BJ (cell line): ENCODE data around the gene QSOX1. TPM values are rescaled to one million over a fixed set of nuclear protein-coding genes. Genes with fewer than 3 reads are reported as not detected.
"Not testable (repeated sequence)": the region's sequence is repeated elsewhere in the genome, so short reads cannot be mapped to it uniquely, and the experiment has no call there.

Experiments used
- CTCF ChIA-PET: fragments of 350-600 bp; formaldehyde crosslinking; extraction: SDS; loops from one replicate; lab custom pipeline; 2021; ENCODE audit warnings: antibody characterized with exemption, inconsistent platforms; lab: Yijun Ruan, JAX
- POLR2A ChIA-PET: fragments of 300-600 bp; sonication (Branson Sonifier 250); formaldehyde crosslinking; extraction: SDS; loops from one replicate; lab custom pipeline; 2021; ENCODE audit warnings: antibody characterized with exemption; lab: Charles Lee
- DNase-seq: peaks from one replicate; pipeline ENCODE4 v3.0.0-alpha.2; 2011; ENCODE audit warnings: low read depth
- H3K27me3 ChIP-seq: 2 replicates; pipeline ENCODE4 v1.6.0; 2011; ENCODE audit warnings: low read length; ENCODE audit not compliant: control insufficient read depth, insufficient read depth
- H3K36me3 ChIP-seq: 2 replicates; pipeline ENCODE4 v1.5.1; 2011; ENCODE audit warnings: low read length; ENCODE audit not compliant: control insufficient read depth, insufficient read depth
- H3K4me3 ChIP-seq: 2 replicates; pipeline ENCODE4 v1.5.1; 2011; ENCODE audit warnings: low read depth, mild to moderate bottlenecking, control low read depth, low read length
- polyA plus RNA-seq: library from polyadenylated mRNA; depleted of rRNA; stranded (reverse); fragments of >200 nt; gene quantifications from 2 replicates; pipeline ENCODE4 v1.2.3, GENCODE V29; 2011
- TF ChIP-seq, protein P1 (sequence below): IDR thresholded peaks from 2 replicates; pipeline ENCODE4 v1.5.1; 2011; ENCODE audit warnings: low read depth, mild to moderate bottlenecking, control low read depth, inconsistent platforms, low read length, moderate library complexity; ENCODE audit not compliant: insufficient read depth

The QSOX1 gene
- polyA plus RNA-seq, 1 experiment: 503 TPM

DNA sequence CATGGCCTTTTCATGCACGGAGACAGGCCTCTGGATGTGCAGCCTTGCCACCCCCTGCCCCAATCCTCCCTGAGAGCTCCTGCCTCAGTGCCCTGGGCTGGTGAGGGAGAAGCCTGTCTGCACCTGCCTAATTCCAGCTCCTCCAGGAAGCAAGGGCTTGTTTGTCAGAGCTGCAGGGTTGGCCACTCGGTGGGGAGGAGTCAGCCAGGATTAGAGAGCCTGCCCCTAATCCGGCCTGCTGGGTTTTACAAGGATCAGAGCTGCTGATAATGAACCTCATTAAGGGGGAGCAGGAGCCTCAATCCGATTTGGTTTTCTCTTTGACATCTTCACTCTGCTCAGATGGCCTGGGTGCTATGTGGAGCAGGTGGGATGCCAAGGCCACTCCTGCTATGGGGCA is 43.5 kb downstream of the QSOX1 start:
- H3K4me3 ChIP-seq: no peak overlapping the region
- TF ChIP-seq, protein P1, sequence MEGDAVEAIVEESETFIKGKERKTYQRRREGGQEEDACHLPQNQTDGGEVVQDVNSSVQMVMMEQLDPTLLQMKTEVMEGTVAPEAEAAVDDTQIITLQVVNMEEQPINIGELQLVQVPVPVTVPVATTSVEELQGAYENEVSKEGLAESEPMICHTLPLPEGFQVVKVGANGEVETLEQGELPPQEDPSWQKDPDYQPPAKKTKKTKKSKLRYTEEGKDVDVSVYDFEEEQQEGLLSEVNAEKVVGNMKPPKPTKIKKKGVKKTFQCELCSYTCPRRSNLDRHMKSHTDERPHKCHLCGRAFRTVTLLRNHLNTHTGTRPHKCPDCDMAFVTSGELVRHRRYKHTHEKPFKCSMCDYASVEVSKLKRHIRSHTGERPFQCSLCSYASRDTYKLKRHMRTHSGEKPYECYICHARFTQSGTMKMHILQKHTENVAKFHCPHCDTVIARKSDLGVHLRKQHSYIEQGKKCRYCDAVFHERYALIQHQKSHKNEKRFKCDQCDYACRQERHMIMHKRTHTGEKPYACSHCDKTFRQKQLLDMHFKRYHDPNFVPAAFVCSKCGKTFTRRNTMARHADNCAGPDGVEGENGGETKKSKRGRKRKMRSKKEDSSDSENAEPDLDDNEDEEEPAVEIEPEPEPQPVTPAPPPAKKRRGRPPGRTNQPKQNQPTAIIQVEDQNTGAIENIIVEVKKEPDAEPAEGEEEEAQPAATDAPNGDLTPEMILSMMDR: no peak
- no peak for DNase-seq
- H3K27me3 ChIP-seq: no peaks in the 10 kb centered on the region
- POLR2A ChIA-PET: no interaction called here
- H3K36me3 ChIP-seq: peaks cover 18% of the 10 kb centered on the region
- CTCF ChIA-PET: interaction anchor here (0.9 to 6.4 kb wide), 5 partner anchors 8 to 1856 kb away, joined by 3 to 38 read pairs (median 3); no protein-coding TSS in a partner anchor

DNA sequence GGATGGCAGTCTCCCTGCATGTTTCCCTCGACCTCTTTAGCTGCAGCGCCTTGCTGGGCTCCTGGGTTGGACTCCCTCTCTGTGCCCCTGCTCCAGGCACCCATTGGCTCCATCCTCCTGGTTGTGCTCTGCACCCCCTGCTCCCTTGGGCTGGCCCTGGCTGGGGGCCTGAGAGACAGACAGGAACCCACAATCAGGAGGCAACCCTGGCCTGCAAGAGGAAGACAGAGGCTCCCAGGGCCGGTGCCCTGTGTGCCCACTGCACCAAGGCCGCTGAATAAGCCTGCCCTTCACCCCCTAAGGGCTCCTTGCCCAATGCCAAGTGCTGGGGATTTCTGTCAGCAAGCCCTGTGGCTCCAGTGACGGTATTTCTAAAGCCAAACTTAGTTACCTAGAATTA is 43.9 kb downstream of the QSOX1 start:
- TF ChIP-seq, protein P1: no peak
- Histone ChIP-seq H3K36me3 (peaks cover 16% of the 10 kb centered on the region), H3K4me3 (no peak overlapping the region), H3K27me3 (no peaks in the 10 kb centered on the region)
- POLR2A ChIA-PET: no interaction called here
- DNase-seq: no peak
- CTCF ChIA-PET: interaction anchor here (0.9 to 6.4 kb wide), 3 partner anchors 11 to 265 kb away, joined by 3 to 38 read pairs (median 5); no protein-coding TSS in a partner anchor

DNA sequence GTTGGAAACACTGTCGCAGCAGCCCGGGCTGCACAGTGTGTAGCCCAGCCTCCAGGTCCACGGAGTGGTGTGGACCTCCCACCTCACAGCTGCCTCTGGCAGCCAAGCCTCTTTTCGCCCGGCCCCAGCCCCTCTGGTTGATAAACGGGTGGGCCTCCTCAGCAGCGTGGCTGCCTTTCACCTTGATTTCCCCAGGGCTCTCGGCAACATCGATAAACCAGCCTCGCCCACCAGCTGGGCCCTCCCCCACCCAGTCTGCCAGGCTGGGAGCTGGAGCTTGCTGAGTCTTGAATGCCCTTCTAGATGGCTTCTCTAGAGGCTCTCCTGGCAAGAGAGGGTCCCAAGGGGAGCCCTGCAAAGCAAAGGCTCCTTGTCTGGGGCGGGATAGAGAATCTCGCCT is 44.3 kb downstream of the QSOX1 start:
- CTCF ChIA-PET: interaction anchor here (6.4 kb wide), 1 partner anchor 12 kb away, joined by 38 read pairs; no protein-coding TSS in a partner anchor
- no peak overlapping the region for H3K4me3 ChIP-seq
- POLR2A ChIA-PET: no interaction called here
- TF ChIP-seq, protein P1: no peak
- H3K27me3 ChIP-seq: no peaks in the 10 kb centered on the region
- H3K36me3 ChIP-seq: peaks cover 15% of the 10 kb centered on the region
- no peak for DNase-seq

DNA sequence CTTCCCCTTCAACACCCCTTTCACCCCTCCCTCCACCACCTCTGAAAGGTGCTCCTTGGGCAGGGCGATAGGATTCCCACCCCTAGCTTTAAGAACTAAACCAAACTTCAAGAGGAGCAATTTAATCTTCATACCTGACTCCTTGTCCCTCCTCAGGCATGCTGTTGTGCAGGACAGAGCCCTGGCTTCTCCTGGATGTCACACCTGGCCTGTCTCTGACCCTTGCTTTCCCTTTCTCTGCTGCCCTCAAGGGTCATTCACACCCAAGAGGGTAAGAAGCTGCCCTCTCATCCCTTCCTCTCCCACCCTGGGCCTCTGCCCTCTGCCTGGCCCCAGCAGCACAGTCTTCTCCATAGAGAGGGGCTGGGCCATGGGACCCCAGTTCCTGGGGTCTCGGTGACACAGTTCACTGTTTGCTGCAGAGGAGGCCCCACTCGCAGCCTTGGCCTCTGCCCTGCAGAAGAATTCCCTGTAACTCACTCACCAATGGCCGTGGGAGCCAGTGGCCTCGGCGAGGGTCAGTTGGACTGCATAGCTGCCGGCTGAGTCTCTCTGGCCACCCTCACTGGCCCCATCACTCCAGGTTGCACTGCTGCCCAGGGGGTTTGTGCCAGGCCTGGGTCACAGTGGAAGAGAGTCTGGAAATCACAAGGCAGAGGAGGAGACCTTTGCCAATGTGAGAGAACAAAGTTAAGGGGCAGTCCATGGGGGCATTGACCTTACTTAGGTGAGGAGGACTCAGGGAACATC is 47.0 kb downstream of the QSOX1 start:
- no peak for DNase-seq
- TF ChIP-seq, protein P1: no peak
- ChIA-PET POLR2A (no interaction called here), CTCF (interaction anchor here (0.6 to 6.4 kb wide), 2 partner anchors 14 to 214 kb away, joined by 3 to 38 read pairs; no protein-coding TSS in a partner anchor)
- Histone ChIP-seq H3K4me3 (no peak overlapping the region), H3K27me3 (no peaks in the 10 kb centered on the region), H3K36me3 (peaks cover 6% of the 10 kb centered on the region)

DNA sequence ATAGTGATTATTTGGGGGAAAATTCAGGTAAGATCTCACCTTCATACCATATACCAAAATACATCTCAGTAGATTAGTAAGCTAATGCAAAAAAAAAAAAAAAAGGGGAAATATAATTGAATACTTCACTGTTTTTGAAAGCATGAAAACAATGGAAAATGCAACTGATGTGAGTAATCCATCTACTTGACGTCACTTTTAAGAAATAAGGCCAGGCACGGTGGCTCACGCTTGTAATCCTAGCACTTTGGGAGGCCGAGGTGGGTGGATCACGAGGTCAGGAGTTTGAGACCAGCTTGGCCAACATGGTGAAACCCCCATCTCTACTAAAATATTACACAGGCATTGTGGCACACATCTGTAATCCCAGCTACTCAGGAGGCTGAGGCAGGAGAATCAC is 47.9 kb downstream of the QSOX1 start:
- H3K36me3 ChIP-seq, H3K27me3 ChIP-seq, DNase-seq, POLR2A ChIA-PET, H3K4me3 ChIP-seq, CTCF ChIA-PET: not testable (repeated sequence)
